GM10248 (cell line): Measurements from ENCODE around the gene ERN2.
"Not testable (repeated sequence)": the region's sequence is repeated elsewhere in the genome, so short reads cannot be mapped to it uniquely, and the experiment has no call there.

Experiments used
- CTCF ChIA-PET: fragments of 300-600 bp; sonication (Branson Sonifier 250); formaldehyde crosslinking; extraction: SDS; loops from one replicate; lab custom pipeline; 2021; ENCODE audit warnings: antibody characterized with exemption; lab: Yijun Ruan, JAX
- POLR2A ChIA-PET: fragments of 350-650 bp; sonication (Branson Sonifier 250); formaldehyde crosslinking; extraction: SDS; loops from one replicate; lab custom pipeline; 2020; ENCODE audit warnings: antibody characterized with exemption; lab: Yijun Ruan, JAX
- DNase-seq: peaks from one replicate; pipeline ENCODE4 v3.0.0; 2012; ENCODE audit errors: extremely low spot score
- CTCF ChIP-seq: IDR thresholded peaks from 2 replicates; pipeline ENCODE4 v1.5.1; 2012; ENCODE audit warnings: mild to moderate bottlenecking, low read depth; ENCODE audit errors: extremely low read depth, missing control alignments, control extremely low read depth

ERN2 gene

GRCh38 chr16:23734176-23734893 is 21.3 kb upstream of the ERN2 start:
- POLR2A ChIA-PET: interaction anchor here (1.2 kb wide), 1 partner anchor 391 kb away, joined by 3 read pairs; no protein-coding TSS in a partner anchor
- DNase-seq: no peak
- TF ChIP-seq CTCF: no peak
- CTCF ChIA-PET: interaction anchor here (0.6 to 2.4 kb wide), 9 partner anchors 8 to 776 kb away, joined by 3 to 13 read pairs (median 3); no protein-coding TSS in a partner anchor

GRCh38 chr16:23729503-23730424 is 16.7 kb upstream of the ERN2 start:
- POLR2A ChIA-PET: no interaction called here

GRCh38 chr16:23728112-23728477 is 15.1 kb upstream of the ERN2 start:
- no peak for DNase-seq
- ChIA-PET CTCF (interaction anchor here (0.9 to 2.4 kb wide), 14 partner anchors 9 to 787 kb away, joined by 3 to 10 read pairs (median 3); no protein-coding TSS in a partner anchor), POLR2A (no interaction called here)
- no peak for TF ChIP-seq CTCF

More at GRCh38 chr16:23729503-23730424, 16.7 kb upstream of the ERN2 start:
- no peak for DNase-seq
- no peak for TF ChIP-seq CTCF
- CTCF ChIA-PET: interaction anchor here (0.8 kb wide), 1 partner anchor 25 kb away, joined by 3 read pairs; the partner anchor contains the start of gene CHP2

- CTCF ChIA-PET: interaction anchor here (0.8 to 2.4 kb wide), 8 partner anchors 8 to 778 kb away, joined by 3 to 10 read pairs (median 3); no protein-coding TSS in a partner anchor
- no peak for DNase-seq
- POLR2A ChIA-PET: no interaction called here
- no peak for TF ChIP-seq CTCF
Measured at GRCh38 chr16:23726710-23727109, 13.7 kb upstream of the ERN2 start.

GRCh38 chr16:23724785-23725131 is 11.7 kb upstream of the ERN2 start:
- DNase-seq: no peak
- POLR2A ChIA-PET: no interaction called here
- TF ChIP-seq CTCF: no peak
- CTCF ChIA-PET: interaction anchor here (0.9 to 2.2 kb wide), 4 partner anchors 10 to 780 kb away, joined by 3 to 5 read pairs (median 3); no protein-coding TSS in a partner anchor

- CTCF ChIA-PET: interaction anchor here (0.9 to 1.2 kb wide), 2 partner anchors 13 to 18 kb away, joined by 3 read pairs; no protein-coding TSS in a partner anchor
- TF ChIP-seq CTCF: no peak
- DNase-seq: no peak
- POLR2A ChIA-PET: no interaction called here
Measured at GRCh38 chr16:23724096-23724784, 11.2 kb upstream of the ERN2 start.

- POLR2A ChIA-PET, DNase-seq, CTCF ChIA-PET: not testable (repeated sequence)
Measured at GRCh38 chr16:23722613-23723240, 9.7 kb upstream of the ERN2 start.
